IPS-18c (cell line): ENCODE measurements around the gene LVRN.
"Not testable (repeated sequence)": the region's sequence is repeated elsewhere in the genome, so short reads cannot be mapped to it uniquely, and the experiment has no call there.

ENCODE experiments used
- H3K4me3 ChIP-seq: 2 replicates; pipeline ENCODE4 v1.7.0; 2013; ENCODE audit warnings: low read depth, mild to moderate bottlenecking, low read length, moderate library complexity; ENCODE audit not compliant: insufficient read depth
- H3K9me3 ChIP-seq: one replicate; pipeline ENCODE4 v1.6.1; 2013; ENCODE audit warnings: mild to moderate bottlenecking, low read length, moderate library complexity; ENCODE audit not compliant: control insufficient read depth, insufficient read depth

Gene LVRN, protein sequence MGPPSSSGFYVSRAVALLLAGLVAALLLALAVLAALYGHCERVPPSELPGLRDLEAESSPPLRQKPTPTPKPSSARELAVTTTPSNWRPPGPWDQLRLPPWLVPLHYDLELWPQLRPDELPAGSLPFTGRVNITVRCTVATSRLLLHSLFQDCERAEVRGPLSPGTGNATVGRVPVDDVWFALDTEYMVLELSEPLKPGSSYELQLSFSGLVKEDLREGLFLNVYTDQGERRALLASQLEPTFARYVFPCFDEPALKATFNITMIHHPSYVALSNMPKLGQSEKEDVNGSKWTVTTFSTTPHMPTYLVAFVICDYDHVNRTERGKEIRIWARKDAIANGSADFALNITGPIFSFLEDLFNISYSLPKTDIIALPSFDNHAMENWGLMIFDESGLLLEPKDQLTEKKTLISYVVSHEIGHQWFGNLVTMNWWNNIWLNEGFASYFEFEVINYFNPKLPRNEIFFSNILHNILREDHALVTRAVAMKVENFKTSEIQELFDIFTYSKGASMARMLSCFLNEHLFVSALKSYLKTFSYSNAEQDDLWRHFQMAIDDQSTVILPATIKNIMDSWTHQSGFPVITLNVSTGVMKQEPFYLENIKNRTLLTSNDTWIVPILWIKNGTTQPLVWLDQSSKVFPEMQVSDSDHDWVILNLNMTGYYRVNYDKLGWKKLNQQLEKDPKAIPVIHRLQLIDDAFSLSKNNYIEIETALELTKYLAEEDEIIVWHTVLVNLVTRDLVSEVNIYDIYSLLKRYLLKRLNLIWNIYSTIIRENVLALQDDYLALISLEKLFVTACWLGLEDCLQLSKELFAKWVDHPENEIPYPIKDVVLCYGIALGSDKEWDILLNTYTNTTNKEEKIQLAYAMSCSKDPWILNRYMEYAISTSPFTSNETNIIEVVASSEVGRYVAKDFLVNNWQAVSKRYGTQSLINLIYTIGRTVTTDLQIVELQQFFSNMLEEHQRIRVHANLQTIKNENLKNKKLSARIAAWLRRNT

DNA sequence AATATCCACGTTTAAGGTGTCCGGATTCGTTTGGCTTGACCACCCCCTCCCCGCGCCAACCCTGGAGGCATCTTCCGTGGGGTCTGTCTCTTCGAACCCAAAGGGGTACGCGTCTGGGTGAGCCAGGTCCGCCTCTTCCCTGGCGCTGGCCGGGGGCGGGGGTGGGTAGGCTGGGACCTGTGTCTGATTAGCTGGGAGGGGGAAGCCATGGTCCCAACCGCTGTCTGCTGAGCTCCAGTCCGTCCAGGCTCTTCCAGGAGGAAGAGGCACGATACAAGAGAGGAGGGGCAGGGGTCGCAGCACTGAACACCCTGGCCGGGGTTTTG lies at the start of gene LVRN:
Gene LVRN (plus strand): TSS at position 237 of the 326 bp plus-strand sequence. CDS start 143 bp downstream, outside the sequence.
- Histone ChIP-seq H3K9me3 (no peaks in the 10 kb centered on the region), H3K4me3 (no peak within 1 kb of the TSS)

DNA sequence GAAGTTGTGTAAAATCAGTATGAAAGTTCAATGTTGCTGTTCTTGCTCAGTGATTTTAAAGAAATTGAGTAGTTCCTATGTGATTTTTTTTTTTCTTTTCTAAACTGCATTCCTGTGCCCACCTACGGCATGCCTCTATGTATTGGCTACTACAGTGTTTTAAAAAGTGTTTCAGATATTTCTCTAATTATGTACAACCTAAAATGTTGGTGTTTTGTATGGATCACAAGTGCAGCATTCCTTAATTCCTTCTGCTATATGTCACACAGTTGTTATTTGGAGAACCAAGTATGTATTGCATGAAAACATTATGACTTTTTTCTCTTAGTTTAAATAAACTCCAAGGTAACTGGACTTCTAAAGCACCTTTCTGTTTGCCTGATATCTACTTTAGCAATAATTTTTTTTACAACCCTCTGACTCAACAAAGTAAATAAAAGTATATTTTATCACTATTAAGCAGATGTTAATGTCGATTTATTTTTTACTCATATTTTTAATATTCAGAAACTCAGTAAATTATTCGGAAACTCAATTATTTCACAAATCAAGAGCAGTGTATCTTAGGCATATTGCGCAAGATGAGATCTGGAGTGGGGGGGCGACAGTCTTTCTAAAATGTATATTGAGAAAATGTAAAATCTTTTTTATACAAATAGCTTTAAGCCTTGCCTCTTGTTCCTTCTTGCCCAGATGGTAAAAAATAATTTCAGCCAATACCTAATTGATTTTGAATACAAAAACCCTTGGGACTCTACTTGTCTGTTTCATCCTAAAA lies 48.5 kb upstream of the LVRN start:
- H3K9me3 ChIP-seq, H3K4me3 ChIP-seq: not testable (repeated sequence)

DNA sequence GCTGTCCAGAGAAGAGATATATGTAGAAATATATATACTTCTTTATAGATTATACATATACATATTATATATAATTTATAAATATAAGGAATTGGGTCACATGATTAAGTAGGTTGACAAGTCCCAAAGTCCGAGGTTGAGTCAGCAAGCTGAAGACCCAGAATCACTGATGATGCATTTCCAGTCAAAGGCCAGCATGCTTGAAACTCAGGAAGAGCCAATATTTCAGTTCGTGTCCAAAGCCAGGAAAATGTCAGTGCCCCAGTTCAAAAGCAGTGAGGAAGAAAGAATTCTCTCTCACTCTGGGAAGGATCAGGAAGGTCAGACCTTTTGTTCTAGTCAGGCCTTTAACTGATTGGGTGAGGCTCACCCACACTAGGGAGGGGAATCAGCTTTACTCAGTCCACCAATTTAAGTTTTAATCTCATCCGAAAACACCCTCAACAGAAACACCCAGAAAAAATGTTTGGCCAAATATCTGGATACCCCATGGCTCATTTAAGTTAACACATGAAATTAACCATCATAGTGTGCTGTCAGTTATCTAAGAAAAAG lies 42.0 kb upstream of the LVRN start:
- Histone ChIP-seq H3K4me3 (no peak overlapping the region), H3K9me3 (no peaks in the 10 kb centered on the region)

DNA sequence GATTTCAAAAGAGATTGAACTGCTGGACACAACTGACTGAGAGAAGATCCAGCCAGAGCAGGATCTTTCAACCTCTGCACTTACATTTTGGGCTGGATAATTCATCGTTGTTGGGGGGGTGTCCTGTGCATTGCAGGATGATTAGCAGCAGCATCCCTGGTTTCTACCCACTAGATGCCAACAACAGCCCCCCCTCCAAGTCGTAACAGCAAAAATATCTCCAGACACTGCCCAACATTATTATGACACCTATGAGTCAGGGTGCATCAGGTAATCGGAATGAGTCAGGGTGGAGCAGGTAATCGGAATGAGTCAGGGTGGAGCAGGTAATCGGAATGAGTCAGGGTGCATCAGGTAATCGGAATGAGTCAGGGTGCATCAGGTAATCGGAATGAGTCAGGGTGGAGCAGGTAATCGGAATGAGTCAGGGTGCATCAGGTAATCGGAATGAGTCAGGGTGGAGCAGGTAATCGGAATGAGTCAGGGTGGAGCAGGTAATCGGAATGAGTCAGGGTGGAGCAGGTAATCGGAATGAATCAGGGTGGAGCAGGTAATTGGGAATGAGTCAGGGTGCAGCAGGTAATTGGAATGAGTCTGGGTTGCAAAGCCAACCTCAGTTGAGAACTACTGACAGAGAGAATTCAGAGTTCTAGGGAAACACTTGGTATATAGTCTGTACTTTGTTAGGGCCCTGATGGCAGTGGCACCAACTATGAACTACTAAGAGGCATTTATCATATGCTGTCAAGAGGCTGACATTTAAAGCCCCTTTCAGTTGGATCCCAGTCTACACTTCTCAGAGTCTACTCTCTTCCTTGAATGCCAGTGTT lies 33.5 kb upstream of the LVRN start:
- not testable (repeated sequence) for H3K4me3 ChIP-seq, H3K9me3 ChIP-seq

DNA sequence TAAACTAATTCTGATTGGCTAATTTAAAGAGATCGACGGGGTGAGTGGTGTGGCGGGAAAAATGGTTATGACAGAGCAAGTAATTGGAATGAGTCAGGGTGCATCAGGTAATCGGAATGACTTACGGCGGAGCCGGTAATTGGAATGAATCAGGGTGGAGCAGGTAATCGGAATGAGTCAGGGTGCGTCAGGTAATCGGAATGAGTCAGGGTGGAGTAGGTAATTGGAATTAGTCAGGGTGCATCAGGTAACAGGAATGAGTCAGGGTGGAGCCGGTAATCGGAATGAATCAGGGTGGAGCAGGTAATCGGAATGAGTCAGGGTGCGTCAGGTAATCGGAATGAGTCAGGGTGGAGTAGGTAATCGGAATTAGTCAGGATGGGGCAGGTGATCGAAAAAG lies 32.1 kb upstream of the LVRN start:
- H3K9me3 ChIP-seq, H3K4me3 ChIP-seq: not testable (repeated sequence)

DNA sequence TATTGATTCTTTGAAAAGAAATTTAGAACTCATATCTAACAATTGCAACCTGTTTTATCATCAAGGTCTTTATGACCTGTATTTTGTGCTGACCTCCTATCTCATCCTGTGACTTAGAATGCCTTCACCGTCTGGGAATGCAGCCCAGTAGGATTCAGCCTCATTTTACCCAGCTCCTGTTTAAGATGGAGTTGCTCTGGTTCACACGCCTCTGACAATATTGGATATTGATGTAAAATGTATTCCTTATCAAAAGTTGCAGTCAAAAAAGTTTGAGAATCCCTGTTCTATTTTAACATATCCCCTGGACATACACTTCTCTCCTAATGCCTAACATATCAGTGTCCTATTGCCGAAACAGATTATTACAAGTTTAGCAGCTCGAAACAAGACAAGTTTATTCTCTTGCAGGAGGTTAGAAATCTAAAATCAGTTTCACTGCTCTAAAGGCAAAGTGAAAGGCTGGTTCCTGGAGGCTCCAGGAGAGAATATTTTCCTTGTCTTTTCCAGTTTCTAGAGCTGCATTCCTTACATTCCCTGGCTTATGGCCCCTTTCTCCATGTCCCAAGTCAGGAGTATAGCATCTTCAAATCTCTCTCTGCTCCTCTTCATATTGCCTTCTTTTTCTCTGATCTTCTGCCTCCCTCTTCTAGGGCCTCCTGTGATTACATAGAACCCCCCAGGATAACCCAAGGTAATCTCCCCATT lies 31.5 kb upstream of the LVRN start:
- Histone ChIP-seq H3K4me3 (no peak overlapping the region), H3K9me3 (no peaks in the 10 kb centered on the region)

DNA sequence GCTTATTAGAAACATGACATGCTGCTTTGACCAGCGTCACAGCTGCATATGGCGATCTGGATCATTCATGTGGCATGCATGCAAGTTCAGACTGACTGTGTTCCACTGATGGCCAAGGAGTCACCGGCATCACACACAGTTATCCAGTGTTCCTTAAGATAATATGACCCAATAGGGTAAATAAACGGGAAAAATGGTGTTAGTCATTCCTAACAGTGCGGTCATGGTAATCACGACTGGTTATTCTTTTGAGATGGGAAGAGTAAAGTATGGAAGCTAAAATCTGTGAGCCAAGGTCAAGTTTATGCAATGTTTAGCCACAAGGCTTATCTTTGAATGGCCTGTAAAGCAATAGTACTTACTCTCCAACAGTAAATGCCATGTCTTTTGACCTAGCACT lies 29.3 kb upstream of the LVRN start:
- no peaks in the 10 kb centered on the region for H3K9me3 ChIP-seq
- H3K4me3 ChIP-seq: no peak overlapping the region

DNA sequence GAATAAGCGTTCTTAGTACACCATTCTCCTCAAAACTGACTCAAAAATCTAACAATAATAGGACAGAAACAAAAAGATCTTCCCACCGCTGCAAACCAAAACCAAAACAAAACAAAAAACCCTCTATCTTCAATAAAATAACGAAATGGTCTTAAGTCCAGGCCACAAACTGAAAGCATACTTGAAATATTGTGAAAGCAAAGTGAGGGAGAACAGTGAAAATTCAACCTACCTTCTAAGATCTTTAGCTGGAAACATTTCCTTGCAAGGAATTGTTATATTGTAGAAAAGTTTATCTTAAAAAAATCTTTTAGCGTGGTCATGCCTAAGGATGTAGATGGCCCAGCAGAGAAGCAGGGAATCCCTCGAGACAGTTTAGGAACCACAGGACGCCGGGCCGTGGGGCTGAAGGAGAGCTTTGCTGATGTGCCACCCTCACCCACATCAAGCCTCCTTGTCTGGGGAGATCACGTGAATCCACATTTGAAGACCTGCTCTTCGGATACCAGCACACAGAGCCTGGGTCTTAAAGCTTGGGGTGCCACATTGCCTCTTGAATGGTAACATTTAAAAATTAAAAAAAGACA lies 27.8 kb upstream of the LVRN start:
- Histone ChIP-seq H3K9me3 (no peaks in the 10 kb centered on the region), H3K4me3 (no peak overlapping the region)

DNA sequence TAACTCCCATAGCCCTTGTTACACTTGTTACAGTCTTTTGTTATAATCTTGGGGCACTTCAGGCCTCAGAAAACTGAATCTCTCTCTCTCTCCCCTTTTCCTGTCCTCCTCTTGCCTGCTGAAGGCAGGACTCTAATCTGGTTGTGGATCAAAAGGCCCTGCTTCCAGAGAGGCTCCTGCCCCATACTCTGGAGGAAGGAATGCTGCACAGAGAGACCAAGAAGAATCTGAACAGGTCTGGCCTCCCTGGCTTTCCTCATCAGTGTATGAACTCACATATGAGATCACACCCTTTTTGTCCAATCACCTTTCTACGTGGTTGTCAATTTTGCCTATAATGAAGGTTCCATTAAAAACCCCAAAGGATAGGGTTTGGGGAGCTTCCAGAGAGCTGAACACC lies 26.2 kb upstream of the LVRN start:
- Histone ChIP-seq H3K9me3 (no peaks in the 10 kb centered on the region), H3K4me3 (no peak overlapping the region)

DNA sequence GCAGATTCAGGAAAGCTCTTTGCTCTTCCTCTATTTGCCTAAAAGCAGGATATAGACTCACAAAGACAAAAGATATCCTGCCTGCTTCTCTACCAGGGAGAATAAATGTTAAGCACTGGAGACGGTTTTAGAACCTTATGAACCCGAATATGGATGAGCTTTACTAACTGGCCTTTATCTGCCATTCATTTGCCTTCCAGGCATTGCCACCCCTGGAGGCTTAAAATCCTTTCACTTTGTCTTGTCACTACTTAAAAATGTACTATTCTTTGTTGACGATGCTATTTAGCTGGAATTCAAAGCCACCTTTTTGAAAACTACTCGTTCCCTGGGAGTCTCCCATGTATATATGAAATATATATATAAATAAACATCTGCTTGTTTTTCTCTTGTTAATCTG lies 23.2 kb upstream of the LVRN start:
- Histone ChIP-seq H3K4me3 (no peak overlapping the region), H3K9me3 (no peaks in the 10 kb centered on the region)

DNA sequence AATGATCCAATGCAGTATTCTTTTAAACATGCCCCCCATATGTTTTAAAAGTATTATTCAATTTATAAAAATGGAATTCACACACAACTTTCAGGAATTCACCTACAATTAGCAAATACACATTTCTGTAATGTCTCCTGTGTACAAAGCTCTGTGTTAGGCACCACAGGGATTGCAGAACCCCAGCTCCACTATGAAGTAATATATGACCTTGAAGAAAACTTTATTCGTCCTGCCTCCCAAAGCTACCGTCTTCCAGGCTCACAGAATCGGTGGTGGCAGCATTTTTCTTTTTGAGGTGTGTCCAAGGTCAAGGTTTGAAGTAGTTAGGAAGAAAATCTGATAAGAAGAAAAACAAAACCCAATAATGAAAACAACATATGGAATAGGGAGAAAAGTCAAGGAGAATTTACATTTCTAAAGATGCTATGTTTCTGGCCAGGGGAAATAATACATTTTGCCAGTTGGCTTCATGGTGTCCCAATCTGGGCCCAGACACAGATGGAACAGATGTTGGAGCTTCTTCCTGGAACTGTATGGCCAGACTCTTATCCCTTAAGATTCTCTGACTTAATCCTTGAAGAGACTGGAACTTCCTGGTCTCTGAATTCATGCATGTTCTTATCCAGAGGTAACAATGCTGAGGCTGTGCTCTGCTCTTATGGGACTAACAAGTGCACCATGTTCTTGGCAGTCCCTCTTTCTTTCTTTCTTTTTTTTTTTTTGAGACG lies 22.0 kb upstream of the LVRN start:
- Histone ChIP-seq H3K4me3 (no peak overlapping the region), H3K9me3 (no peaks in the 10 kb centered on the region)

DNA sequence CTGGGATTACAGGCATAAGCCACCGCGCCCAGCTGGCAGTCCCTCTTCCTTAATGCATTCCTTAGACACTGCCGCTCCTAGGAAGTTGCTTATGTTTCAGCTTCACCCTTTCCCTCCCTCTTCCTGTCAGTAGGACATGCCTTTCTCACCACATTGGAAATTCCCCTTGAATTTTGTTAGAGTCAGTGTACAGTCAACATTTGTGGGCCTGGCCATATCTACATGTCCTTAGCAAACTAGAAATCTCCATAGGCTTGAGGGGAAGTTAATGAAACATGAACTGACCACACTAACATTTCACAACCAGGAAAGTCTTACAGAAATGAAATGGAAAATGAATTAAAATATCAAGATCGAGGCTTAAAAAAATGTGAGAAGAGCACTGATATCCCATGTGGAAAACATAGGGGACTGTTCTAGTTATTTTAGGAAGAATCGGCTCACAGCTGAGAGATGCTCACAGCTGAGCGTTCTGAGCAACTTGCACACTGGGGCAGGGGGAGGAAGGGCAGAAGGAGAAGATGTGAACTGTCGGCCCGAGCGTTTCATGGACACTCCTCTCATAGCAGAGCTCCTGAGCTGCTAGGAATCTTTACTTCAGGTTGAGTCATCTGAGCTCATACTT lies 21.1 kb upstream of the LVRN start:
- Histone ChIP-seq H3K4me3 (no peak overlapping the region), H3K9me3 (no peaks in the 10 kb centered on the region)

DNA sequence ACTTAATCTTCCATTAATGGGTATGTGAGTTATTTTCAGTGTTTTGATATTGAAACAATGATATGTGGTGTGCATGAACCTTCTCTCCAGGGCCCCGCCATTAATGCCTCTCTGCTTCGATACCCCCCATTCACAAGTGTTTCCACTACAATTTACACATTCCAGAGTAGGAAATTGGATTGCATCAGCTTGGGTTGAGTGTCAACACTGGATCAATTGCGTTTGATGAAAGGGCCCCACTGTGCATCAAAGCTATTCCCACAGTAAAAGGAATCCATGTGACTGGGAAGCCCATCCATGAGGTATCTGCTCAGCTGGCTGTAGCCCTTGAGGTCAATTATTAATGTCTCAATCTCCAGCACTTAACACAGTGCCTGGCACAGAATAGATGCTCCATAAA lies 17.8 kb upstream of the LVRN start:
- H3K4me3 ChIP-seq: no peak overlapping the region
- no peaks in the 10 kb centered on the region for H3K9me3 ChIP-seq

DNA sequence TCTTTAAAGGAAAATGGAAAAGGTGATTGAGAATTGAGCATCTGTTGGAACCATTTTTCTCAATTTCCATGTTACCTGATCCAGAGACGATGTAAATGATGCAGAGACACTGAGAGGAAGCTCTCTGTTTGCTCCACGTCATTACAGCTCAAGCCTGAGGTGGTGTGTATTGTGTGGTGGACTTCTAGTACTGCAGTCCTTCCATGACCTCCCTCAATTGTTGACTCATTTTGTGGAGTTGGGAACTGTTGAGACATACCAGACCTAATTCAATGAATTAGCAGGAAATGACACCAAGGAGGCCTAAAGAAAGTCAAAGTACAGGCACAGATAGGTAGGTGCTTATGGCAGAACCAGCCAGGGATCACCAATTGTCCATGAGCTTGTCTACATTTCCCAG lies 15.6 kb upstream of the LVRN start:
- no peaks in the 10 kb centered on the region for H3K9me3 ChIP-seq
- no peak overlapping the region for H3K4me3 ChIP-seq

DNA sequence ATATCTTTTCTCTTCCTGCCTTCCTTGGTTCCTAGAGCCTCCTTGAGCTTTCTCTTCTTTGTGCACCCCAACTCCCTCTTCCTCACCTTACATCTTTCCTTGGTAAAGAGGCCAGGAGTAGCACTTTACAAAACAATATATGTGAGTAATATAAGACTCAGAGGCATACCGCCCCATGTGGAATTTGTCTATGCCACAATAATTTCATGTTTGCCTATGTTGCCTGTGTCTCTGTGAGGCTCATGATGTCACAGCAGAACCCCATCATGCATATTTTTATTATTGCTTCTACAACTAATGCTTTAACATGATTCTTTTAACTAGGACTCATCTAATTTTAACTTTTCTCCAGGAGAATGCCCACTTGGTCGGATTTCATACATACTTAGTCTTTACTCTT lies 15.0 kb upstream of the LVRN start:
- no peaks in the 10 kb centered on the region for H3K9me3 ChIP-seq

More for the DNA sequence above, 15.0 kb upstream of the LVRN start:
- no peak overlapping the region for H3K4me3 ChIP-seq
